Jurkat, Clone E6-1 (cell line): ENCODE results near the gene OGFOD3.

ENCODE experiments used
- DNase-seq: peaks from one replicate; pipeline ENCODE4 v3.0.0-alpha.2; 2011; ENCODE audit warnings: low read depth, low spot score
- H3K4me3 ChIP-seq: 2 replicates; pipeline ENCODE4 v1.5.1; 2011; ENCODE audit warnings: mild to moderate bottlenecking, low read length, control low read depth, moderate library complexity

Gene OGFOD3

DNA sequence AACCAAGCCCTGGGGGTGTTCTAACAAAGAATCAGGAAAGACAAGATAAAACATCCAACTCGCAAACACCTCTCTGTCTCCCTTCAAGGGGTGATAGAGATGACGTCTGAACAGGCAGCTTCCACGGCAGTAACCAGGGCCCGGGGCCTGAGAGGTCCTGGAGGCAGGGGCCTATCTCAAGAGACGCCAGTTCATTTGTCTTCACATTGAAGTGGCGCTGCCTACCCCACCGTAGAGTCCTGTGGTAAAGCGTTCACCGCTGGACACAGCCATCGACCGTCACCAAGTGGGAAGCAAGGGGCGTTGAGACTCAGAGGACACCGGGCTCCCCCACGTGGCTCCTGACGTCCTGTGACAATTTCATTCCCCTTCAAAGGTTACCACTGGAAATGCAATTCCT is 25.4 kb downstream of the OGFOD3 start:
- no peak overlapping the region for H3K4me3 ChIP-seq
- no peak for DNase-seq

- DNase-seq: no peak
- no peak overlapping the region for H3K4me3 ChIP-seq
These were observed 26.0 kb downstream of the OGFOD3 start for GRCh38 chr17:82392209-82392920.

DNA sequence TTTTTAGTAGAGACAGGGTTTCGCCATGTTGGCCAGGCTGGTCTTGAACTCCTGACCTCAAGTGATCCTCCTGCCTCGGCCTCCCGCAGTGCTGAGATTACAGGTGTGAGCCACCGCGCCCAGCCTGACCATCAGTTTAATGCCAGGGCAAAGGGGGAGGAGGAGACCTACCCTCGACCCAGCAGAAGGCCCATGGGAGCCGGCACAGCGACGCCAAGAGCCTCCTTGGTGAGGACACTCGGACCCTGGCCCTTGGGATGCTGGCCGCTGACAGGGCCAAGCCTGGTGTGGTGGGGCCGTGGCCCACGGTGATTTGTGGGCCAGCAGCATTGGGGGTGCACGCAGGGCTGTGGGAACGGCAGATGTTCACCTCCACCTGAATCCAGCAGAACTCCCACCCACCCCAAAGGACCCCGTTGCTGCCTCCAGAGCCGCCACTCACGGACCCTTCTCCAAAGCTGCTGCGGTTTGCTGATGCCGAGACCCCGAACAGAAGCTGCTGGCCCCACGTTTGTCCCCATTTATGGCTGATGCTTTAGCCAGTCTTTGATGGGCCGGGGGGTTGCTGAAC is 26.8 kb downstream of the OGFOD3 start:
- no peak for DNase-seq
- no peak overlapping the region for H3K4me3 ChIP-seq

DNA sequence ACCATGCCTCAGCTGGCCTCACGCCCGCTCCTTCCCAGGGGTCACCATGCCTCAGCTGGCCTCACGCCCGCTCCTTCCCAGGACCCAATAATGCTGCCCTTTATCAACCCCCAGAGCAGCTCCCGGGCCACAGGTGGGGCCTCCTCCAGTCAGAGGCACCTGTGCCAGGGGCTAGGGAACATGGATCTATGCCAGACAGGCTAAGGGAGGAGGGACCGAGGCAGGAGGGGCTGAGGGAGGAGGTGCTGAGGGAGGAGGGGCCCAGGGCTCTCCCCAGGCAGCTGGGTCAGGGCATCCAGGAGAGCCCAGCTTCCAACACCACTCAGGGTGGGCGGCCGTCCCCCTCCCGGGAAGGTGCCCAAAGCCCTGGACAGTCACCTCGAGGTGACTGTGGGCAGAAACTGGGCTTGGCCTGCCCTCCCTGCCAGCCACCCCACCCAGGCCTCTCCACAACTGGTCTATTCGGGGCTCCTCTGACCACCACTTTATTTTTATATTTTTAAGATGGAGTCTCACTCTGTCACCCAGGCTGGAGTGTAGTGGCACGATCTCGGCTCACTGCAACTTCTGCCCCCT is 27.4 kb downstream of the OGFOD3 start:
- no peak overlapping the region for H3K4me3 ChIP-seq
- no peak for DNase-seq

DNA sequence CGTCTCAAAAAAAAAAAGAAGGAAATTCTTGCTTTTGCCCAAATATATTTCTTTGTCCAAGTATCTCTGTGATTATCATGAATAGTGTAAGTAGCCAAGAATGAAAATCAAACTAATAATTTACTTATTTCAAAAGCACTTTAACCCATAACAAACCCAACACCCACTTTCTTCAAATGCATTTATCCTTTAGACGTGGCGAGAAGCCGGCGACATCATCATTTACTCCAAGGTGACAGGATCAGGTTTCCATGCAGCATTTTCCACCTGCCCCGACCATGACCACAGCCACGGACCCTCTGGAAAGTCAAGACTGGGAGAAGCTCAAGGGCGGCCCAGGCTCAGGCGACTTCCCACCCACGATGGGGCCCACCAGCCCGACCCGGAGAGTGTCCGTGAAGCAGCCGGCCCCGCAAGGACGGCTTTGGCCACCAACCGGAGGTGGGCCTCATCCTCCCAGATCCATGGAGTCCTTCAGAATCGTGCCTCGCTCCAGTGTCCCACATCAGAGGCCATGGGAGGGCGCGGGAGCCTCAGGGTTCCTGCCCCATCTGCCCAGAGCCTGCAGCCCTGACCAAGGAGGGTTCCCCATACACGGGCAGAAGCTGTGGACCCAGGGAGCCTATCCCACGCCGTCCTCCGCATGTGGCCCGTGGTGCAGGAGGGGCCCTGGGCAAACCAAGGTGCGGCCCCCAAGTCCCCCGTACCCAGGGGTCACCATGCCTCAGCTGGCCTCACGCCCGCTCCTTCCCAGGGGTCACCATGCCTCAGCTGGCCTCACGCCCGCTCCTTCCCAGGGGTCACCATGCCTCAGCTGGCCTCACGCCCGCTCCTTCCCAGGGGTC is 28.1 kb downstream of the OGFOD3 start:
- DNase-seq: no peak
- no peak overlapping the region for H3K4me3 ChIP-seq

GRCh38 chr17:82389379-82389778 is 29.0 kb downstream of the OGFOD3 start:
- H3K4me3 ChIP-seq: no peak overlapping the region
- no peak for DNase-seq

- no peak overlapping the region for H3K4me3 ChIP-seq
- no peak for DNase-seq
These were observed 29.5 kb downstream of the OGFOD3 start for GRCh38 chr17:82388922-82389283.

DNA sequence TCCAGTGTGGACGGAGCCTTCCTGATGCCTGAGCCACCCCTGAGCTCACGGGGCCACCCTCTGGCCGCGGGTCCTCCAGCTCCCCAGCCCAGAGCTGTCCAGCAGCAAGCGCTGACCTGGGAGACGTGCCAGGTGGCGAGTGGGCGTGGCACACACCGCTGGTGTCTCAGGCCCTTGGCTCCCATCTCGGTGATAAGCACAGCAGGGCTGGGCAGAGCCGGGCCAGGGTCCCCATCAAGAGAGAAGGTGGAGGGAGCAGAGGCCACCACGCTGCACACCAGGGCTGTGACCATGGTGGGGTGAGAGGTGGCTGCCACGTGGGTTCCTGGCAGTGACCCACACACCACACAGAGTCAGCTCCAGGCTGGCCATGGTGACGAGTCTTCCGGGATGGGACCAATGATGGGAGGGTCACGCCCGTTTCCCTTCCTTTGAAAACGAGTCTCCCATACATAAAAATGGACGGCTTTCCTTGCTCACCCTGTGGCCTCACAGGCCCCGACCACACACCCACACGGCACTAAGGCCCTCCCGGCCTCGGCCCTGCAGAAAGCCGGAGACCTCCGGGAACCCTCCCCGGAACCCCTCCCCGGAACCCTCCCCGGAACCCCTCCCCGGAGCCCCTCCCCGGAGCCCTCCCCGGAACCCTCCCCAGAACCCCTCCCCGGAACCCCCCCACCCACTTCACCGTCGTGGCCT is 30.0 kb downstream of the OGFOD3 start:
- no peak for DNase-seq

GRCh38 chr17:82387705-82388106 is 30.7 kb downstream of the OGFOD3 start:
- no peak overlapping the region for H3K4me3 ChIP-seq
- no peak for DNase-seq

More for the DNA sequence above, 30.0 kb downstream of the OGFOD3 start:
- no peak overlapping the region for H3K4me3 ChIP-seq

- H3K4me3 ChIP-seq: no peak overlapping the region
- DNase-seq: no peak
These were observed 31.3 kb downstream of the OGFOD3 start for GRCh38 chr17:82386881-82387704.

- no peak overlapping the region for H3K4me3 ChIP-seq
- DNase-seq: no peak
These were observed 32.0 kb downstream of the OGFOD3 start for GRCh38 chr17:82386255-82386831.

GRCh38 chr17:82385559-82386254 is 32.7 kb downstream of the OGFOD3 start:
- H3K4me3 ChIP-seq: no peak overlapping the region
- no peak for DNase-seq

DNA sequence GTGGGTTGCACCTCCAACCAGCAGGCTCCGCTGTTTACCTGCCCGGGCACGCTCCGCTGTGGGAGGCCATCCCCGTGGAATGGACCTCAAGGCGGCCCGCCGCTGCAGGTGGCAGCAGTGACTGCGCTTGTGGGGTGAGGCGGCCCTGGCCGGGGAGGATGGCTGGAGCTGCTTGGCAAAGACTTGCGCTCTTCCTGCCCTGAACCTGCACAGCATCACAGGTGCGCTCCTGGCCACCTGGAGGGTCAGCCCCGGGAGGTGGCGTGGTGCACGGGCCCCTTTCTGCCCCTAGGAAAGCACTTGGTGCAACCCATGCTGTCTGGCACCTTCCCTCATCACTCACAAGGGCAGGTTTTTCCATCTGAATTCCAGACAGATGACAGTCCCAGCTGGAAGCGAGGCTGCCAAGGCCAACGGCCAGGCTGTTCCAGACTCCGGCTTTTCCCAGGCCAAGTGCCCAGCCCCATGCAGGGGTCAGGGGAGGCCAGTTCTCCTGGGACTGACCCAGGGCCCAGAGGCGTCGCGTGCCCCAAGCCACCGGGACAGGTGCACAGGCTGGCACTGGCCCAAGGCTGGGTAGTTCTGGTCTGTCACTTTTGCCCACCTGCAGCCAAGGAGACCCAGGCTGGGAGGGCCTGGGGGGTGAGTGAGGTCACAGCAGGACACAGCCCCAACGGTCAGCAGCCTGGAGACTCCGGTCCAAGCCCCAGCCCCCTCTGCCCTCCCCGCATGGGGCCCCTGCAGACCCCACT is 33.5 kb downstream of the OGFOD3 start:
- H3K4me3 ChIP-seq: no peak overlapping the region
- DNase-seq: no peak

DNA sequence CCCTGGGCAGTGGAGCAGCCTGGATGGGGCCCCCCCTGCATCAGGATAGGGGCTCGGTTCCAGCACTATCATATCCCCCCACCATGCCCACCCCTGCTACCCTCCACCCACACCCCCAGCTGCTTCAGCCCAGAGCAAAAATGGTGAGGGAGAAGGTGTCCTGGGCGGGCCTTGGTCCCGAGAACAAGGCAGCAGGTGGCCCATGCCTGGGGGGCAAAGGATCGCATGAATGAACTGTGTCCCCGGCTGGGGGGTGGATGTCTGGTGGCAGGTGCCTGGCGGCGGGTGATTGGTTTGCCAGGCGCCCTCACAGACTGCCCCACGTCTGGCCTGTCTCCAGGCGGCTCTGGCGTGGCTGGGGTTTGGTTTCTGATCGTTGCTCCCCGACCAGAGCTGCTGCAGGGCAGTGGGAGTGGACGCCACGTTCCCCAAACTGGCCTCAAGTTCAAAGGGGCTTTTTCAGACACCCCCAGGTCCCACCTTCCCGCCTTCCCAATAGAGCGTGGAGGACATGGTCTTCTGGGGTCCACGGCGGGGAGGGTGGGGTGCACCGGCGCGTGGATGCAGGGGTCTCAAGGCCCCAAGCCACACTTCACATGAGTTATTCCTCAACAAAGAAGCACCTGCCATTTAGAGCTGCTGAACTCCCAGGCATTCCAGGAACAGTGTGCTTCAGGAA is 34.2 kb downstream of the OGFOD3 start:
- DNase-seq: no peak
- H3K4me3 ChIP-seq: no peak overlapping the region

- H3K4me3 ChIP-seq: no peak overlapping the region
- DNase-seq: no peak
These were observed 35.0 kb downstream of the OGFOD3 start for GRCh38 chr17:82383411-82383810.

- no peak overlapping the region for H3K4me3 ChIP-seq
- no peak for DNase-seq
These were observed 35.5 kb downstream of the OGFOD3 start for GRCh38 chr17:82382933-82383255.
